Brain microvascular endothelial cell (primary cell): ENCODE measurements around the gene MYBPC3.

Source experiments
- DNase-seq: peaks from one replicate; pipeline ENCODE4 v3.0.0-alpha.2; 2020
- H3K27ac ChIP-seq: fragments of 250-450 bp; sonication (Bioruptor Pico); 2 replicates; pipeline ENCODE4 v1.5.1; 2020; ENCODE audit warnings: mild to moderate bottlenecking, moderate library complexity
- H3K27me3 ChIP-seq: fragments of 250-450 bp; sonication (Bioruptor Pico); replicated peaks from 2 replicates; pipeline ENCODE4 v1.5.1; 2020; ENCODE audit warnings: mild to moderate bottlenecking
- H3K36me3 ChIP-seq: fragments of 250-450 bp; sonication (Bioruptor Pico); replicated peaks from 2 replicates; pipeline ENCODE4 v1.5.1; 2020; ENCODE audit warnings: mild to moderate bottlenecking
- H3K4me3 ChIP-seq: 2 replicates; pipeline ENCODE4 v1.5.1; 2011; ENCODE audit warnings: low read depth, mild to moderate bottlenecking, control low read depth, low read length, moderate library complexity
- CTCF ChIP-seq: IDR thresholded peaks from 2 replicates; pipeline ENCODE4 v1.5.1; 2011; ENCODE audit warnings: low read depth, mild to moderate bottlenecking, moderate library complexity, low read length, control low read depth, inconsistent platforms; ENCODE audit errors: missing control alignments
- in situ Hi-C: cut with HindIII; loops from 2 replicates; pipeline ENCODE4 v1.10.0; 2017; ENCODE audit warnings: low sequenced_read_pairs, low pct_ligation_motif_present

MYBPC3 gene

GRCh38 chr11:47369676-47370075 is 17.2 kb upstream of the MYBPC3 start:
- in situ Hi-C loops: no loop called here
- TF ChIP-seq CTCF: no peak
- Histone ChIP-seq H3K27ac (no peak overlapping the region), H3K27me3 (no peaks in the 10 kb centered on the region), H3K4me3 (no peak overlapping the region), H3K36me3 (no peaks in the 10 kb centered on the region)
- DNase-seq: no peak

GRCh38 chr11:47366020-47366490 is 13.6 kb upstream of the MYBPC3 start:
- in situ Hi-C loops: no loop called here
- no peak for DNase-seq
- no peak for TF ChIP-seq CTCF
- Histone ChIP-seq H3K4me3 (no peak overlapping the region), H3K27ac (no peak overlapping the region), H3K36me3 (no peaks in the 10 kb centered on the region), H3K27me3 (no peaks in the 10 kb centered on the region)

GRCh38 chr11:47361419-47361818 is 8.9 kb upstream of the MYBPC3 start:
- no peaks in the 10 kb centered on the region for H3K27me3 ChIP-seq
- no peak overlapping the region for H3K4me3 ChIP-seq
- no peaks in the 10 kb centered on the region for H3K36me3 ChIP-seq
- no peak for DNase-seq
- in situ Hi-C loops: no loop called here
- H3K27ac ChIP-seq: no peak overlapping the region
- TF ChIP-seq CTCF: no peak

GRCh38 chr11:47360341-47360740 is 7.8 kb upstream of the MYBPC3 start:
- Histone ChIP-seq H3K4me3 (no peak overlapping the region), H3K36me3 (no peaks in the 10 kb centered on the region), H3K27me3 (no peaks in the 10 kb centered on the region), H3K27ac (no peak overlapping the region)
- no peak for DNase-seq
- in situ Hi-C loops: no loop called here
- TF ChIP-seq CTCF: no peak

GRCh38 chr11:47359586-47359985 is 7.1 kb upstream of the MYBPC3 start:
- in situ Hi-C loops: no loop called here
- Histone ChIP-seq H3K27ac (no peak overlapping the region), H3K36me3 (no peaks in the 10 kb centered on the region), H3K27me3 (no peaks in the 10 kb centered on the region), H3K4me3 (no peak overlapping the region)
- TF ChIP-seq CTCF: no peak
- no peak for DNase-seq

- H3K36me3 ChIP-seq: no peaks in the 10 kb centered on the region
- no peaks in the 10 kb centered on the region for H3K27me3 ChIP-seq
- in situ Hi-C loops: no loop called here
- no peak overlapping the region for H3K27ac ChIP-seq
- no peak for DNase-seq
- TF ChIP-seq CTCF: no peak
- H3K4me3 ChIP-seq: no peak overlapping the region
These were observed 6.7 kb upstream of the MYBPC3 start for GRCh38 chr11:47359162-47359561.
